Measurements from ENCODE around the gene OR51A2. TPM values are rescaled to one million over a fixed set of nuclear protein-coding genes. Genes with fewer than 3 reads are reported as not detected.

OR51A2 gene
- total and polyA plus RNA-seq, 9 of the 15 experiments (the other 6 are each of a cell fraction or from before 2014, with no cell fraction given) = not detected

- H3K9ac ChIP-seq (ENCODE audit: insufficient read depth in 1 of 2, low read depth in 2 of 2, low read length in 2 of 2) = no peak overlapping the region
- 0% methylated on average over 4 of the region's 4 CpGs for WGBS (ENCODE audit: insufficient coverage, low coverage, missing lambda C conversion rate)
- intact Hi-C loops (cut with micrococcal nuclease) = no loop called here
- no TSS peak for BruUV-seq (replicated peaks)
- no peak for ATAC-seq
- CTCF ChIA-PET (ENCODE audit: low intra/inter-chr PET ratio) = interaction anchor here (0.8 kb wide), 1 partner anchor 969 kb away, joined by 3 read pairs; no protein-coding TSS in a partner anchor
- POLR2A ChIA-PET = no interaction called here
- no peaks in the 10 kb centered on the region for H3K36me3 ChIP-seq (ENCODE audit: control insufficient read depth, insufficient read depth, low read length)
- H4K20me1 ChIP-seq (replicated peaks; ENCODE audit: control insufficient read depth, insufficient read depth, low read length) = no peaks in the 10 kb centered on the region
- FAIRE-seq = no peak
- in situ Hi-C loops (cut with MboI) = no loop called here
- no peak for DNase-seq (ENCODE audit: extremely low read depth in 1 of 4, low spot score in 3 of 4)
- H3K4me2 ChIP-seq (ENCODE audit: insufficient read depth, low read length) = no peak overlapping the region
- TF ChIP-seq AFF1 (IDR thresholded peaks at IDR 0.05; ENCODE audit: low read depth in 1 of 2, partially characterized antibody in 2 of 2) (no peak), RBM39 (optimal IDR thresholded peaks at IDR 0.05; ENCODE audit: low read depth, low read length) (no peak), FOXJ3 (CRISPR knock-in tag; IDR thresholded peaks at IDR 0.05) (no peak), FOXK2 (conservative IDR thresholded peaks at IDR 0.05 in 1 of 2, IDR thresholded peaks at IDR 0.05 in 1 of 2; ENCODE audit: low read depth in 2 of 2) (no peak)
- no peak overlapping the region for H2AFZ ChIP-seq (ENCODE audit: low read depth, low read length)
- H3K9me1 ChIP-seq (ENCODE audit: control insufficient read depth, insufficient read depth, low read length) = no peaks in the 10 kb centered on the region
- H3K27ac ChIP-seq (ENCODE audit: extremely low read depth, low read depth, low read length) = no peak overlapping the region
- no peaks in the 10 kb centered on the region for H3K9me3 ChIP-seq (replicated peaks; ENCODE audit: control insufficient read depth, insufficient read depth, low read depth, low read length)
- H3K4me3 ChIP-seq = no peak overlapping the region
- no peaks in the 10 kb centered on the region for H3K27me3 ChIP-seq (ENCODE audit: control insufficient read depth in 2 of 2, insufficient read depth in 2 of 2, low read length in 2 of 2)
- no peaks in the 10 kb centered on the region for H3K4me1 ChIP-seq (replicated peaks in 1 of 2; ENCODE audit: control insufficient read depth in 2 of 2, insufficient read depth in 2 of 2, low read length in 2 of 2)
- H3K79me2 ChIP-seq (ENCODE audit: control insufficient read depth, insufficient read depth, low read length) = no peaks in the 10 kb centered on the region
These were observed 1.9 kb upstream of the OR51A2 start for GRCh38 chr11:4957396-4957795.
